BE2C (cell line): ENCODE results near the gene PFKFB3.

ENCODE experiments used
- DNase-seq: peaks from one replicate; pipeline ENCODE4 v3.0.0-alpha.2; 2020
- H3K27me3 ChIP-seq: fragments of 250-450 bp; sonication (Bioruptor Pico); 2 replicates; pipeline ENCODE4 v1.5.1; 2020; ENCODE audit warnings: mild to moderate bottlenecking
- H3K36me3 ChIP-seq: fragments of 250-450 bp; sonication (Bioruptor Pico); 2 replicates; pipeline ENCODE4 v1.5.1; 2020; ENCODE audit warnings: mild to moderate bottlenecking
- H3K4me1 ChIP-seq: fragments of 250-450 bp; sonication (Bioruptor Pico); 2 replicates; pipeline ENCODE4 v1.5.1; 2020
- H3K4me3 ChIP-seq: 2 replicates; pipeline ENCODE4 v1.5.1; 2011; ENCODE audit warnings: low read depth, low read length
- H3K9me3 ChIP-seq: fragments of 250-450 bp; sonication (Bioruptor Pico); 2 replicates; pipeline ENCODE4 v1.5.1; 2020
- TF ChIP-seq, protein P1 (sequence below): IDR thresholded peaks from 2 replicates; pipeline ENCODE4 v1.5.1; 2012; ENCODE audit warnings: mild to moderate bottlenecking, low read depth, low read length

Gene PFKFB3

DNA sequence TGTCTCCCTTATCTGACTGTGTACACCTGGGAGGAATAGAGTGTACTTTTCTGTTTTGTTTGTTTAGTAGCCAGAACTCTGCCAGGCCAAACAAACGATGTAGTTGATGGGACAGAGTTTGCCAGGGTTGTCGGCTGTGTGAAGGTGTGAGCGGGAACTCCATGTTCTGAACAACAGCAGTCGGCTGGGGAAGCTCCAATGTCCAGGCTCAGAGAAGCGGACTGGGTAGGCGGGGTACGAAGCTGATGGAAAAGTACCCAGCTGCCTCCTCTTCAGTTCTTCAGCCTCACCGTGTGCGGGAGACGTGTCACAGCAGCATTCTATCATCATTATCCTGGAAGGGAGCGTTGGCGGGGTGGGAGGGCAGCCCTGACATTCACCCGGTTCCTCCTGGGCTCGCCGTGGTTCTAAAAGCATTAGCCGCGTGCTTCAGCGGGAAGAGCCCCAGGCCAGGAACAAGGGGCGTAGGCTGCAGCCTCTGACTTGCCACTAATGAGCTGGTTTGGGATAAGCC lies 52.9 kb downstream of the PFKFB3 start:
- Histone ChIP-seq H3K4me1 (no peaks in the 10 kb centered on the region), H3K9me3 (no peaks in the 10 kb centered on the region), H3K27me3 (no peaks in the 10 kb centered on the region), H3K4me3 (no peak overlapping the region), H3K36me3 (no peaks in the 10 kb centered on the region)
- TF ChIP-seq, protein P1, sequence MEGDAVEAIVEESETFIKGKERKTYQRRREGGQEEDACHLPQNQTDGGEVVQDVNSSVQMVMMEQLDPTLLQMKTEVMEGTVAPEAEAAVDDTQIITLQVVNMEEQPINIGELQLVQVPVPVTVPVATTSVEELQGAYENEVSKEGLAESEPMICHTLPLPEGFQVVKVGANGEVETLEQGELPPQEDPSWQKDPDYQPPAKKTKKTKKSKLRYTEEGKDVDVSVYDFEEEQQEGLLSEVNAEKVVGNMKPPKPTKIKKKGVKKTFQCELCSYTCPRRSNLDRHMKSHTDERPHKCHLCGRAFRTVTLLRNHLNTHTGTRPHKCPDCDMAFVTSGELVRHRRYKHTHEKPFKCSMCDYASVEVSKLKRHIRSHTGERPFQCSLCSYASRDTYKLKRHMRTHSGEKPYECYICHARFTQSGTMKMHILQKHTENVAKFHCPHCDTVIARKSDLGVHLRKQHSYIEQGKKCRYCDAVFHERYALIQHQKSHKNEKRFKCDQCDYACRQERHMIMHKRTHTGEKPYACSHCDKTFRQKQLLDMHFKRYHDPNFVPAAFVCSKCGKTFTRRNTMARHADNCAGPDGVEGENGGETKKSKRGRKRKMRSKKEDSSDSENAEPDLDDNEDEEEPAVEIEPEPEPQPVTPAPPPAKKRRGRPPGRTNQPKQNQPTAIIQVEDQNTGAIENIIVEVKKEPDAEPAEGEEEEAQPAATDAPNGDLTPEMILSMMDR = no peak
- no peak for DNase-seq

DNA sequence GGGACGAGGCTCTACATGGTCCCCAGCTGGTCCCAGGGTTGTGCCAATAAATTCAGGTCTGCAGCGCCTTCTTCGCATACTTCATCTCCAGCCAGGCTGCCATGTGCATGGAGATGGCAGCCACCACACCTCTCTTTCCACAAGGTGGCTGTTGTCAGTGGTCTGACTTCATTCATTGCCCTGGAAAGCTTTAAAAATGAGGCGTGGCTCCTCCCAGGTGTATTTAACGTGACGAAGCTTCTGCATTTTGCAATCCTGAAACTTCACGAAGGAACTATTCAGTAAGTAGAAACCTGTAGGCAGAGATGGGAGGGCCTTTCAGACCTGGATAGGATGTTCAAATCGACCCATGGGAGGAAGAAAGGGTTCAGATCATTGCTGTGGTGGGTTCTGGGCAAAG lies 53.7 kb downstream of the PFKFB3 start:
- Histone ChIP-seq H3K27me3 (no peaks in the 10 kb centered on the region), H3K36me3 (no peaks in the 10 kb centered on the region), H3K4me3 (no peak overlapping the region), H3K9me3 (no peaks in the 10 kb centered on the region), H3K4me1 (no peaks in the 10 kb centered on the region)
- TF ChIP-seq, protein P1 = no peak
- DNase-seq = no peak

DNA sequence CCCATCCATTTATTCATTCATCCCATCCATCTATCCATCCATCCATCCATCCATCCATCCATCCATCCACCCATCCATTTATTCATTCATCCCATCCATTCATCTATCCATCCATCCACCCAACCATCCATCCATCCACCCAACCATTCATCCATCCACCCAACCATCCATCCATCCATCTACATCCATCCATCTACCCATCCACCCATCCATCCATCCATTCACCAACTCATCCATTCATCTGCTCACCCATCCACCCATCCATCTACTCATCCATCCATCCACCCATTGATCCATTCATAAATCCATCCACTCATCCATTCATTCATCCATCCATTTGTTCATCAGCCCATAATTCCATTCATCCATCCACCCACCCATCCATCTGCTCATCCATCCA lies 56.4 kb downstream of the PFKFB3 start:
- no peaks in the 10 kb centered on the region for H3K4me1 ChIP-seq
- H3K4me3 ChIP-seq = no peak overlapping the region
- no peaks in the 10 kb centered on the region for H3K27me3 ChIP-seq
- no peaks in the 10 kb centered on the region for H3K9me3 ChIP-seq
- H3K36me3 ChIP-seq = no peaks in the 10 kb centered on the region
- no peak for DNase-seq
- TF ChIP-seq, protein P1 = no peak

DNA sequence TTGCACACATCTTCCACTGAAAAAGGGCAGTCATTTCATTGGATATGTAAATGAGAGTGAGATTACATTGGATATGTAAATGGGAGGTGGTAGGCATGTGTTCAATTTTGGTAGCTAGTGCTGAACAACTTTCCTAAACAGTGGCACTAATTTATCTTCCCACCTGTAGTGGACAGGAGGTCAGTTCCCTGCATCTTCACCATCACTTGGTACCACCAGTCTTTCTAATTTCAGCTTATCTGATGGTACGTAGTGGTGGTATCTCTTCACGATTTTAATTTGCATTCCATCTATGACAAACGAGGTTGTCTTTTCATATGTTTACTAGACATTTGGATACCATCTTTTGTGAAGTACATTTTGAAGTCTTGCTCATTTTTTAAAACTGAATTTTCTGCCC lies 58.1 kb downstream of the PFKFB3 start:
- Histone ChIP-seq H3K4me3 (no peak overlapping the region), H3K27me3 (no peaks in the 10 kb centered on the region), H3K36me3 (no peaks in the 10 kb centered on the region), H3K4me1 (no peaks in the 10 kb centered on the region), H3K9me3 (no peaks in the 10 kb centered on the region)
- DNase-seq = no peak
- TF ChIP-seq, protein P1 = no peak

DNA sequence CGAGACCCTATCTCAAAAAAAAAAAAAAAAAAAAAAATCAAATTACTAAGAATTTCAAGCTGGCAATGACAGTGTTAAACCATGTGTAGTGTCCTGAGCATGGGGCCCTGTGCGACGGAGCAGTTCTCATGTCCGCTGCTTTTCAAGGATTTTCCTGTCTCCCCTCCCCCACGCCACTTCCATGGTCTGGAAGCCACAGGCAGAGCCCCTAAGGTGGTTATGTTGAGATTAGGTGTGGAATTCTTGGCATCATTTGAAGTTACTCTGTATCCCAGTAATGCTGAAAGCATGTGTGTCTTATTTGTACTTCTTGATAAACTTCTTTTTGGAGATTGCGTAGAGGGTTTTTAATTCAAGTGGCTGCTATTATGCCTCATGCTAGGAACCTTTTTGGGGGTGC lies 65.2 kb downstream of the PFKFB3 start:
- TF ChIP-seq, protein P1 = no peak
- Histone ChIP-seq H3K27me3 (no peaks in the 10 kb centered on the region), H3K36me3 (no peaks in the 10 kb centered on the region), H3K9me3 (no peaks in the 10 kb centered on the region), H3K4me1 (no peaks in the 10 kb centered on the region), H3K4me3 (no peak overlapping the region)
- DNase-seq = no peak

DNA sequence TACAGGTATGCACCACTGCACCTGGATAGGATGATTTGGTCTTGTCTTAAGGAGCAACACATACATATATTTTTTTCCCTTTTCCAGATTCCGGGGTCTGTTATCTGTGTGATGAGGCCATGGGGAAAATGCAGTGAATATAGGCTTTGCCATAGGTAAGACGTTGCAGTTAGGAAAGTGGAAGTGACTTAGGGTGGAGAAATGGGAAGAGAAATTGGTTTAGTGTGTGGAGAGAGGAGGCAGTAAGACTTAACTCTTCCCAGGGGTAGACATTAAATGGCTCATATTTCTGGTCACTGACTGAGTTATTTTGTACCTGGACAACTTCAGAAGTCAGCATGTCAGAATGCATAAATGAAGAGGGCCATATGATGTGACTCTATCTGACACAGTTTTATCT lies 66.7 kb downstream of the PFKFB3 start:
- DNase-seq = no peak
- TF ChIP-seq, protein P1 = no peak
- no peaks in the 10 kb centered on the region for H3K4me1 ChIP-seq

More for the DNA sequence above, 66.7 kb downstream of the PFKFB3 start:
- H3K36me3 ChIP-seq = no peaks in the 10 kb centered on the region
- H3K27me3 ChIP-seq = no peaks in the 10 kb centered on the region
- H3K9me3 ChIP-seq = no peaks in the 10 kb centered on the region
- no peak overlapping the region for H3K4me3 ChIP-seq
